Erythroblast (primary cell): ENCODE data around the gene DNAJA1.

Experiments
- DNase-seq, 2 experiments: peaks; one replicate each; lab custom pipeline; 2025; lab: John Stamatoyannopoulos, UW
- GATA1 ChIP-seq: IDR thresholded peaks from 2 replicates; pipeline ENCODE4 v1.6.1; 2011; ENCODE audit warnings: low read depth, mild to moderate bottlenecking, control low read depth, low read length, moderate library complexity
- POLR2A ChIP-seq: IDR thresholded peaks from 2 replicates; pipeline ENCODE4 v1.6.1; 2011; ENCODE audit warnings: mild to moderate bottlenecking, low read length

Gene DNAJA1

DNA sequence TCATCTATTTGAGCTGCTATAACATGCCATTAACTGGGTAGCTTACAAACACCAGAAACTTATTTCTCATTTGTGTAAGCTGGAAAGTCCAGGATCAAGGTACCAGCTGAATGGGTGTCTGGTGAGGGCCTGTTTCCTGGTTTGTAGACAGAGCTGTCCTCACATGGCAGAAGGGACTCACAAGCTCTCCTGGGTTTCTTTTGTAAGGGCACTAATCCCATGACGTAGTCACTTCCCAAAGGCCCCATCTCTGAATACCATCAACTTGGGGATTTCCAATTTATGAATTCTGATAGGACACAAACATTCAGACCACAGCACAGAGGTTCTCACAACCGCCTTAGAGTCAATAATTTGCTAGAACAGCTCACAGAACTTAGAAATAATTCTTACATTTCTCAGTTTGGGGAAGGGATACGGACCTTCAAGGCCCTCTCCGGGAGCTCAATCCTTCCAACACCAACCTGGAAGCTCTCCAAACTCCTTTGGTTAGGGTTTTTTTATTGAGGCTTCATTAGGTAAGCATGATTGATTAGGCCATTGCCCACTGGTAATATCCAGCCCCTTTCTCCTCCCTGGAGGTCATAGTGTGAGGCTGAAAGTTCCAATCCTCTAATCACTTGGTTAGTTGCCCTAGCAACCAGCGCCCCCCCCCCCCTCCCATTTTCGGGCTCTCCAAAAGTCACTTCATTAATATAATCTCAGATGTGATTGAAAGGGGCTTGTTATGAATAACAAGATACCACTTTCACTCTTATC lies 7.6 kb upstream of the DNAJA1 start:
- no peak for DNase-seq
- TF ChIP-seq GATA1 (no peak), POLR2A (no peak)

- DNase-seq: no peak
- TF ChIP-seq POLR2A (no peak), GATA1 (no peak)
These were observed 5.3 kb upstream of the DNAJA1 start for GRCh38 chr9:33019797-33020196.

GRCh38 chr9:33022303-33022702 lies 2.8 kb upstream of the DNAJA1 start:
- DNase-seq: peak in 1 of 2 experiments; percentile 29
- no peak for TF ChIP-seq POLR2A
- no peak for TF ChIP-seq GATA1

- DNase-seq: no peak
These were observed 2.3 kb upstream of the DNAJA1 start for GRCh38 chr9:33022755-33023154.

DNA sequence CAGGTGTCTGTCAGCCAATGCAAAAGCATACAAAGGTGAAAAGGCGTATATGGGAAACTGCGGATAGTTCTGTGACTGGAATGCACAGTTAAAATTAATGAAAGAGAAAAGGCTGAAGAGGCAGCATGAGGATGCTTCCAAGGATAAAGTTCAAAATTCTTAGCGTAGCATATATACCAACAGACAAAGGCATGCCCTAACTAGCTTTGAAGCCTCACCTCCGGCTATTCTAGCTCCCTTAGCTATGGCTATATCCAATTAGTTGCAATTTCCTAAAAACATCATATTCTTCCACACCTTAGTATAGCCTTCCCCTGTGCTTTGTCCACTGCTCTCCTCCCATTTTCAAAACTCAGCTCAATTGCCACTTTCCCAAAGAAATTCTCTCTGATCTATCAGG lies 1.4 kb upstream of the DNAJA1 start:
- no peak for DNase-seq
- TF ChIP-seq GATA1 (no peak), POLR2A (no peak)

More at GRCh38 chr9:33022755-33023154, 2.3 kb upstream of the DNAJA1 start:
- TF ChIP-seq POLR2A: no peak
- no peak for TF ChIP-seq GATA1

GRCh38 chr9:33024126-33024965 lies 727 bp upstream of the DNAJA1 start:
- DNase-seq: peak; percentile 75
- TF ChIP-seq POLR2A: no peak
- TF ChIP-seq GATA1: no peak

- TF ChIP-seq POLR2A: no peak
- no peak for TF ChIP-seq GATA1
- peak; percentile 80 to 82 for DNase-seq
These were observed 684 bp downstream of the DNAJA1 start for GRCh38 chr9:33025572-33026342.

DNA sequence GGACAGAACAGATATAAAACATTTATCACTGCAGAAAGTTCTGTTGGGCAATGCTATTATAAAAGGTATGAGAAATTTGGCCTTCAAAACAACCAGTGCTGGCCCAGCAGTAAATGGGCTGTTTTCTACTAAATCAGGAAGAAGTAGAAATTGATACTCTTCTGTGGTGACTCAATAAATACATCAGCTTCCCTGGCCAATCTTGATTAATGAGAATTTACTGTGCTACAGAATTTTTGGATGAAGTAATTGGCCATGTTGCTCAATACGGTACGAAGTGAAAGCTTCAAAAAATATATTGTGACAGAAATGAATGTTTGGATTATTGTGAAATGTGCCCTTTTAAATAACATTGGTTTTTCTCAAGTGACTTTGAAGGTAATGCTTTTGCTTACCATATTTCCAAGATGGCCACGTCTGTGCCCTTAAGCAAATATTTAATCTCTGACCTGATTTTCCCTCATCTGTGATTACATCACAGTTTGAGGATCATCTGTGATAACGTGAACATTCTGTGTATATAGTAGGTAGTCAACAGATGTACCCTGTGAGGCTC lies 4.2 kb downstream of the DNAJA1 start:
- TF ChIP-seq POLR2A: no peak
- no peak for TF ChIP-seq GATA1
- no peak for DNase-seq

DNA sequence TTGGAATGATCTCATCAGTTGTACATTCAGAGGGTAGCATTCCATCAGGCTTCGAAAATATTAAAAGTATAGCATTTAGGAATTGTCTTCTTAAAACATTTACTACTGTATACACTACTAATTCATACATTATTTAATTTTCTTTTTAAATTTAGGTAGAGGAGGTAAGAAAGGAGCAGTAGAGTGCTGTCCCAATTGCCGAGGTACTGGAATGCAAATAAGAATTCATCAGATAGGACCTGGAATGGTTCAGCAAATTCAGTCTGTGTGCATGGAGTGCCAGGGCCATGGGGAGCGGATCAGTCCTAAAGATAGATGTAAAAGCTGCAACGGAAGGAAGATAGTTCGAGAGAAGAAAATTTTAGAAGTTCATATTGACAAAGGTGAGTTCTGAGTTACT lies 5.2 kb downstream of the DNAJA1 start:
- no peak for DNase-seq
- TF ChIP-seq GATA1: no peak
- TF ChIP-seq POLR2A: no peak

- TF ChIP-seq GATA1 (no peak), POLR2A (no peak)
These were observed 7.2 kb downstream of the DNAJA1 start for GRCh38 chr9:33032292-33032691.

DNA sequence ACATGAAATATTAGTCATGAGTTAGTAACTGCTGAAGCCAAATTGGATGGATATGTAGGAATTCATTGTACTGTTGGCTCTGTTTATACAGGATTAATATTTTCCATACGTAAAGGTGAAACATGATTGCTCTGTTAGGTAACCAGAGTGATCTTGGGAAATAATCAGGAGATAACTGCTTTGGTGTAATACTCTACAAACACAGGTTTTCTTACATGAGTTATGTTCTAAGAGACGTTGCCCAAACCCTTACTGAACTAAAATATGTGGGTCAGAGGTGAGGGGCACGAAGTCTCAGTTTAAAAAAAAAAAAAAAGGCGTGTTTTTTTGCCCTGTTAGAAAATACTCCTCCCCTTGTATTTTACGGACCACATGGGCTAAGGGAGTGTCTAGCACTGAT lies 7.8 kb downstream of the DNAJA1 start:
- no peak for DNase-seq
- TF ChIP-seq GATA1 (no peak), POLR2A (no peak)

More at GRCh38 chr9:33032292-33032691, 7.2 kb downstream of the DNAJA1 start:
- no peak for DNase-seq

- TF ChIP-seq GATA1 (no peak), POLR2A (no peak)
These were observed 15.8 kb downstream of the DNAJA1 start for GRCh38 chr9:33040792-33041431.

More at GRCh38 chr9:33040792-33041431, 15.8 kb downstream of the DNAJA1 start:
- no peak for DNase-seq
